Hepatocyte (in vitro differentiated cells): ENCODE measurements around the gene NHS. TPM values are rescaled to one million over a fixed set of nuclear protein-coding genes. Genes with fewer than 3 reads are reported as not detected.

Experiments used
- DNase-seq: peaks from one replicate; pipeline ENCODE4 v3.0.0-alpha.2; 2016; ENCODE audit warnings: low spot score
- H2AFZ ChIP-seq: fragments of 200-600 bp; sonication (generic); 2 replicates; pipeline ENCODE4 v1.6.0; 2016; ENCODE audit warnings: antibody characterized with exemption, mild to moderate bottlenecking
- H3K27ac ChIP-seq: fragments of 200-600 bp; sonication (generic); 2 replicates; pipeline ENCODE4 v1.5.1; 2016; ENCODE audit warnings: mild to moderate bottlenecking
- H3K27me3 ChIP-seq: fragments of 200-600 bp; sonication (generic); 2 replicates; pipeline ENCODE4 v1.6.1; 2016
- H3K36me3 ChIP-seq: fragments of 200-600 bp; sonication (generic); replicated peaks from 2 replicates; pipeline ENCODE4 v1.5.1; 2016; ENCODE audit warnings: low read depth; ENCODE audit not compliant: insufficient read depth
- H3K4me1 ChIP-seq: fragments of 200-600 bp; sonication (generic); 2 replicates; pipeline ENCODE4 v1.5.1; 2016; ENCODE audit warnings: mild to moderate bottlenecking, moderate library complexity; ENCODE audit not compliant: insufficient read depth
- H3K4me2 ChIP-seq: fragments of 200-600 bp; sonication (generic); 2 replicates; pipeline ENCODE4 v1.6.0; 2016
- H3K4me3 ChIP-seq: fragments of 200-600 bp; sonication (generic); 2 replicates; pipeline ENCODE4 v1.5.1; 2016; ENCODE audit warnings: mild to moderate bottlenecking
- H3K79me2 ChIP-seq: fragments of 200-600 bp; sonication (generic); 2 replicates; pipeline ENCODE4 v1.6.0; 2017; ENCODE audit warnings: mild to moderate bottlenecking
- H3K9me2 ChIP-seq: fragments of 200-600 bp; sonication (generic); replicated peaks from 2 replicates; pipeline ENCODE4 v1.6.0; 2017; ENCODE audit warnings: mild to moderate bottlenecking; ENCODE audit not compliant: insufficient read depth
- H3K9me3 ChIP-seq: fragments of 200-600 bp; sonication (generic); 2 replicates; pipeline ENCODE4 v1.5.1; 2016; ENCODE audit warnings: low read depth, mild to moderate bottlenecking
- H4K20me1 ChIP-seq: fragments of 200-600 bp; sonication (generic); 2 replicates; pipeline ENCODE4 v1.6.0; 2016; ENCODE audit warnings: mild to moderate bottlenecking; ENCODE audit not compliant: insufficient read depth, poor library complexity, severe bottlenecking
- CTCF ChIP-seq: fragments of 200-600 bp; sonication (generic); IDR thresholded peaks from 2 replicates; pipeline ENCODE4 v1.5.1; 2016; ENCODE audit warnings: antibody characterized with exemption, mild to moderate bottlenecking; ENCODE audit not compliant: poor library complexity
- EZH2 ChIP-seq: fragments of 200-600 bp; sonication (generic); IDR thresholded peaks from 2 replicates; pipeline ENCODE4 v1.6.1; 2016; ENCODE audit warnings: antibody characterized with exemption, mild to moderate bottlenecking, borderline replicate concordance
- EZH2phosphoT487 ChIP-seq: fragments of 200-600 bp; sonication (generic); IDR thresholded peaks from one replicate; pipeline ENCODE4 v1.6.1; 2018; ENCODE audit warnings: antibody characterized with exemption, mild to moderate bottlenecking, low read depth, moderate library complexity; ENCODE audit not compliant: unreplicated experiment, severe bottlenecking
- WGBS: methylation state at CpG from one replicate; pipeline ENCODE4 v1.1.6; 2016; ENCODE audit warnings: low lambda C conversion rate; ENCODE audit errors: missing lambda C conversion rate; 5-methylcytosine and 5-hydroxymethylcytosine counted together
- polyA plus RNA-seq: library from polyadenylated mRNA; unstranded; fragments of >200 nt; fragmentation: Nextera tagmentation; extraction: Ambion mirVana; gene quantifications from 2 replicates; pipeline ENCODE4 v1.2.1, GENCODE V29; 2016
- total RNA-seq: library from RNA; depleted of rRNA; stranded (reverse); fragments of >200 nt; gene quantifications from 2 replicates; pipeline ENCODE4 v1.2.3, GENCODE V29; 2014

The NHS gene
- total and polyA plus RNA-seq, 2 experiments from 2014 or later, result 0.35 to 3.1 TPM

GRCh38 chrX:17520016-17520615, 145.1 kb downstream of the NHS start:
- H3K4me3 ChIP-seq, result no peak overlapping the region
- H3K79me2 ChIP-seq, result no peaks in the 10 kb centered on the region
- no peaks in the 10 kb centered on the region for H3K9me3 ChIP-seq
- no peaks in the 10 kb centered on the region for H3K27me3 ChIP-seq
- no peaks in the 10 kb centered on the region for H3K36me3 ChIP-seq
- H3K27ac ChIP-seq, result no peak overlapping the region
- no peak overlapping the region for H2AFZ ChIP-seq
- H3K9me2 ChIP-seq, result no peaks in the 10 kb centered on the region
- WGBS, result 65% methylated on average over 2 of the region's 2 CpGs
- H4K20me1 ChIP-seq, result no peaks in the 10 kb centered on the region
- DNase-seq, result no peak
- no peaks in the 10 kb centered on the region for H3K4me1 ChIP-seq
- no peak overlapping the region for H3K4me2 ChIP-seq
- TF ChIP-seq EZH2 (no peak), CTCF (no peak), EZH2phosphoT487 (no peak)

- DNase-seq, result peak; percentile 13
- Histone ChIP-seq H3K27me3 (no peaks in the 10 kb centered on the region), H3K4me2 (no peak overlapping the region)
Observed at GRCh38 chrX:17521871-17522693, 147.1 kb downstream of the NHS start.

GRCh38 chrX:17525266-17525665, 150.3 kb downstream of the NHS start:
- Histone ChIP-seq H3K4me3 (no peak overlapping the region), H3K9me2 (no peaks in the 10 kb centered on the region), H3K27me3 (no peaks in the 10 kb centered on the region), H3K79me2 (no peaks in the 10 kb centered on the region), H3K4me2 (no peak overlapping the region), H3K36me3 (no peaks in the 10 kb centered on the region), H3K4me1 (peaks cover 11% of the 10 kb centered on the region), H2AFZ (no peak overlapping the region), H3K9me3 (no peaks in the 10 kb centered on the region), H4K20me1 (no peaks in the 10 kb centered on the region), H3K27ac (no peak overlapping the region)
- 76% methylated on average over 1 of the region's 1 CpG for WGBS
- TF ChIP-seq EZH2, result no peak
- no peak for TF ChIP-seq EZH2phosphoT487
- no peak for TF ChIP-seq CTCF
- DNase-seq, result no peak

More at GRCh38 chrX:17521871-17522693, 147.1 kb downstream of the NHS start:
- H2AFZ ChIP-seq, result no peak overlapping the region
- H3K27ac ChIP-seq, result no peak overlapping the region
- TF ChIP-seq CTCF, result no peak
- TF ChIP-seq EZH2, result no peak
- TF ChIP-seq EZH2phosphoT487, result no peak
- H3K9me3 ChIP-seq, result no peaks in the 10 kb centered on the region
- H3K4me3 ChIP-seq, result no peak overlapping the region
- WGBS, result 49% methylated on average over 14 of the region's 16 CpGs
- H3K4me1 ChIP-seq, result peaks cover 1% of the 10 kb centered on the region
- H3K79me2 ChIP-seq, result no peaks in the 10 kb centered on the region
- no peaks in the 10 kb centered on the region for H4K20me1 ChIP-seq
- no peaks in the 10 kb centered on the region for H3K36me3 ChIP-seq
- H3K9me2 ChIP-seq, result no peaks in the 10 kb centered on the region
